Measurements from ENCODE around the gene RAB31. TPM values are rescaled to one million over a fixed set of nuclear protein-coding genes. Genes with fewer than 3 reads are reported as not detected.
A peak's percentile ranks its signal among the peaks of the same experiment; 100 is the strongest.

The RAB31 gene
- total and polyA plus RNA-seq, 5 donors from 2014 or later, result 0.78 to 5.8 (median 1.3) TPM

GRCh38 chr18:9684881-9685614, 23.1 kb upstream of the RAB31 start:
- Mint-ChIP-seq H3K4me1 (no peaks in the 10 kb centered on the region), H3K27me3 (peaks cover 47% of the 10 kb centered on the region), H3K36me3 (no peaks in the 10 kb centered on the region), H3K4me3 (no peak overlapping the region), H3K27ac (peak overlapping the region in 1 of 3 donors; percentile 43), H3K9me3 (peaks cover 0 to 2% (median 0%) of the 10 kb centered on the region in 7 donors)
- no peak overlapping the region for H3K4me3 ChIP-seq (ENCODE audit: low read depth, low read length)
- DNase-seq (no peak), ATAC-seq (ENCODE audit: low read depth in 2 of 2) (no peak)
- no peaks in the 10 kb centered on the region for H3K9me3 ChIP-seq (ENCODE audit: control insufficient read depth in 2 of 2, low read length in 2 of 2)
- H3K36me3 ChIP-seq (ENCODE audit: control insufficient read depth, insufficient read depth, low read length), result no peaks in the 10 kb centered on the region
- H3K4me1 ChIP-seq (ENCODE audit: control insufficient read depth, insufficient read depth, low read length, poor library complexity, severe bottlenecking), result no peaks in the 10 kb centered on the region
- H3K27me3 ChIP-seq (ENCODE audit: control insufficient read depth, insufficient read depth, low read length), result peaks cover 18% of the 10 kb centered on the region
- H3K27ac ChIP-seq (ENCODE audit: insufficient read depth, low read length, poor library complexity, severe bottlenecking), result no peak overlapping the region

- H3K4me3 ChIP-seq (ENCODE audit: low read depth, low read length), result no peak overlapping the region
- H3K36me3 ChIP-seq (ENCODE audit: control insufficient read depth, insufficient read depth, low read length), result no peaks in the 10 kb centered on the region
- no peaks in the 10 kb centered on the region for H3K9me3 ChIP-seq (ENCODE audit: control insufficient read depth in 2 of 2, low read length in 2 of 2)
- Mint-ChIP-seq H3K4me1 (no peaks in the 10 kb centered on the region), H3K9me3 (no peaks in the 10 kb centered on the region), H3K36me3 (no peaks in the 10 kb centered on the region), H3K27ac (no peak overlapping the region), H3K27me3 (peaks cover 47% of the 10 kb centered on the region), H3K4me3 (no peak overlapping the region)
- ATAC-seq (ENCODE audit: low read depth in 2 of 2) (no peak), DNase-seq (no peak)
- peaks cover 18% of the 10 kb centered on the region for H3K27me3 ChIP-seq (ENCODE audit: control insufficient read depth, insufficient read depth, low read length)
- no peaks in the 10 kb centered on the region for H3K4me1 ChIP-seq (ENCODE audit: control insufficient read depth, insufficient read depth, low read length, poor library complexity, severe bottlenecking)
- no peak overlapping the region for H3K27ac ChIP-seq (ENCODE audit: insufficient read depth, low read length, poor library complexity, severe bottlenecking)
Measured at GRCh38 chr18:9685615-9685890, 22.5 kb upstream of the RAB31 start.

GRCh38 chr18:9688036-9688741, 19.9 kb upstream of the RAB31 start:
- peaks cover 35% of the 10 kb centered on the region for H3K27me3 Mint-ChIP-seq
- no peak overlapping the region for H3K27ac Mint-ChIP-seq

GRCh38 chr18:9689253-9689652, 18.8 kb upstream of the RAB31 start:
- H3K4me3 Mint-ChIP-seq, result no peak overlapping the region
- Histone ChIP-seq H3K27me3 (ENCODE audit: control insufficient read depth, insufficient read depth, low read length) (peaks cover 2% of the 10 kb centered on the region), H3K27ac (ENCODE audit: insufficient read depth, low read length, poor library complexity, severe bottlenecking) (no peak overlapping the region), H3K36me3 (ENCODE audit: control insufficient read depth, insufficient read depth, low read length) (no peaks in the 10 kb centered on the region), H3K9me3 (ENCODE audit: control insufficient read depth in 2 of 2, low read length in 2 of 2) (no peaks in the 10 kb centered on the region), H3K4me1 (ENCODE audit: control insufficient read depth, insufficient read depth, low read length, poor library complexity, severe bottlenecking) (no peaks in the 10 kb centered on the region), H3K4me3 (ENCODE audit: low read depth, low read length) (no peak overlapping the region)
- DNase-seq (no peak), ATAC-seq (ENCODE audit: low read depth in 2 of 2) (no peak)
- no peaks in the 10 kb centered on the region for H3K36me3 Mint-ChIP-seq
- H3K4me1 Mint-ChIP-seq, result no peaks in the 10 kb centered on the region
- no peak overlapping the region for H3K27ac Mint-ChIP-seq
- H3K27me3 Mint-ChIP-seq, result peaks cover 35% of the 10 kb centered on the region
- H3K9me3 Mint-ChIP-seq, result no peaks in the 10 kb centered on the region

More at GRCh38 chr18:9688036-9688741, 19.9 kb upstream of the RAB31 start:
- Histone ChIP-seq H3K36me3 (ENCODE audit: control insufficient read depth, insufficient read depth, low read length) (no peaks in the 10 kb centered on the region), H3K4me3 (ENCODE audit: low read depth, low read length) (no peak overlapping the region), H3K27me3 (ENCODE audit: control insufficient read depth, insufficient read depth, low read length) (peaks cover 10% of the 10 kb centered on the region), H3K4me1 (ENCODE audit: control insufficient read depth, insufficient read depth, low read length, poor library complexity, severe bottlenecking) (no peaks in the 10 kb centered on the region), H3K9me3 (ENCODE audit: control insufficient read depth in 2 of 2, low read length in 2 of 2) (no peaks in the 10 kb centered on the region), H3K27ac (ENCODE audit: insufficient read depth, low read length, poor library complexity, severe bottlenecking) (no peak overlapping the region)
- Mint-ChIP-seq H3K4me1 (no peaks in the 10 kb centered on the region), H3K9me3 (no peaks in the 10 kb centered on the region), H3K4me3 (no peak overlapping the region), H3K36me3 (no peaks in the 10 kb centered on the region)
- DNase-seq, result no peak
- no peak for ATAC-seq (ENCODE audit: low read depth in 2 of 2)

GRCh38 chr18:9690418-9691188, 17.5 kb upstream of the RAB31 start:
- Histone ChIP-seq H3K27ac (ENCODE audit: insufficient read depth, low read length, poor library complexity, severe bottlenecking) (no peak overlapping the region), H3K9me3 (ENCODE audit: control insufficient read depth in 2 of 2, low read length in 2 of 2) (no peaks in the 10 kb centered on the region), H3K27me3 (ENCODE audit: control insufficient read depth, insufficient read depth, low read length) (no peaks in the 10 kb centered on the region), H3K4me1 (ENCODE audit: control insufficient read depth, insufficient read depth, low read length, poor library complexity, severe bottlenecking) (no peaks in the 10 kb centered on the region), H3K36me3 (ENCODE audit: control insufficient read depth, insufficient read depth, low read length) (no peaks in the 10 kb centered on the region), H3K4me3 (ENCODE audit: low read depth, low read length) (no peak overlapping the region)
- Mint-ChIP-seq H3K27me3 (peaks cover 34% of the 10 kb centered on the region), H3K36me3 (no peaks in the 10 kb centered on the region), H3K4me1 (no peaks in the 10 kb centered on the region), H3K4me3 (no peak overlapping the region), H3K9me3 (no peaks in the 10 kb centered on the region), H3K27ac (peak overlapping the region in 1 of 3 donors; percentile 3)
- no peak for ATAC-seq (ENCODE audit: low read depth in 2 of 2)
- no peak for DNase-seq

GRCh38 chr18:9691235-9691634, 16.9 kb upstream of the RAB31 start:
- H3K4me1 ChIP-seq (ENCODE audit: control insufficient read depth, insufficient read depth, low read length, poor library complexity, severe bottlenecking), result no peaks in the 10 kb centered on the region
- no peak overlapping the region for H3K4me3 Mint-ChIP-seq

GRCh38 chr18:9694174-9694573, 13.9 kb upstream of the RAB31 start:
- no peaks in the 10 kb centered on the region for H3K36me3 Mint-ChIP-seq
- no peak for ATAC-seq (ENCODE audit: low read depth in 2 of 2)
- H3K27me3 Mint-ChIP-seq, result peaks cover 26% of the 10 kb centered on the region
- H3K27ac Mint-ChIP-seq, result no peak overlapping the region
- DNase-seq, result no peak
- Histone ChIP-seq H3K4me1 (ENCODE audit: control insufficient read depth, insufficient read depth, low read length, poor library complexity, severe bottlenecking) (no peaks in the 10 kb centered on the region), H3K36me3 (ENCODE audit: control insufficient read depth, insufficient read depth, low read length) (no peaks in the 10 kb centered on the region), H3K27me3 (ENCODE audit: control insufficient read depth, insufficient read depth, low read length) (no peaks in the 10 kb centered on the region), H3K9me3 (ENCODE audit: control insufficient read depth in 2 of 2, low read length in 2 of 2) (no peaks in the 10 kb centered on the region), H3K27ac (ENCODE audit: insufficient read depth, low read length, poor library complexity, severe bottlenecking) (no peak overlapping the region), H3K4me3 (ENCODE audit: low read depth, low read length) (no peak overlapping the region)
- peaks cover 0 to 2% (median 0%) of the 10 kb centered on the region in 7 donors for H3K9me3 Mint-ChIP-seq
- H3K4me1 Mint-ChIP-seq, result no peaks in the 10 kb centered on the region
- no peak overlapping the region for H3K4me3 Mint-ChIP-seq

More at GRCh38 chr18:9691235-9691634, 16.9 kb upstream of the RAB31 start:
- H3K9me3 ChIP-seq (ENCODE audit: control insufficient read depth in 2 of 2, low read length in 2 of 2), result no peaks in the 10 kb centered on the region
- H3K27me3 ChIP-seq (ENCODE audit: control insufficient read depth, insufficient read depth, low read length), result no peaks in the 10 kb centered on the region
- DNase-seq (no peak), ATAC-seq (ENCODE audit: low read depth in 2 of 2) (no peak)
- Mint-ChIP-seq H3K27me3 (peaks cover 31% of the 10 kb centered on the region), H3K9me3 (peaks cover 0 to under 1% (median 0%) of the 10 kb centered on the region in 7 donors), H3K4me1 (no peaks in the 10 kb centered on the region), H3K36me3 (no peaks in the 10 kb centered on the region), H3K27ac (no peak overlapping the region)
- H3K27ac ChIP-seq (ENCODE audit: insufficient read depth, low read length, poor library complexity, severe bottlenecking), result no peak overlapping the region
- no peak overlapping the region for H3K4me3 ChIP-seq (ENCODE audit: low read depth, low read length)
- no peaks in the 10 kb centered on the region for H3K36me3 ChIP-seq (ENCODE audit: control insufficient read depth, insufficient read depth, low read length)
